Caco-2 (cell line): ENCODE measurements around the gene TNNI3. TPM values are rescaled to one million over a fixed set of nuclear protein-coding genes. Genes with fewer than 3 reads are reported as not detected.

Source experiments
- BruUV-seq: library from RNA; stranded (reverse); fragments of 400-500 nt; replicated peaks from 2 replicates; lab custom pipeline; 2021; lab: Mats Ljungman, UMichigan
- CTCF ChIA-PET: fragments of 300-600 bp; sonication (Branson Sonifier 250); formaldehyde crosslinking; loops from one replicate; lab custom pipeline; 2022; ENCODE audit warnings: antibody characterized with exemption; lab: Charles Lee
- POLR2A ChIA-PET: fragments of 300-600 bp; sonication (Branson Sonifier 250); formaldehyde crosslinking; loops from one replicate; lab custom pipeline; 2022; ENCODE audit warnings: antibody characterized with exemption; lab: Charles Lee
- DNase-seq, 2 experiments: peaks; one replicate each; pipeline versions ENCODE4 v3.0.0 to v3.0.0-alpha.2; 2020 to 2022
- H3K27me3 ChIP-seq: replicated peaks from 2 replicates; pipeline ENCODE4 v1.6.0; 2011; ENCODE audit warnings: low read length; ENCODE audit not compliant: control insufficient read depth, insufficient read depth
- H3K36me3 ChIP-seq: 2 replicates; pipeline ENCODE4 v1.5.1; 2011; ENCODE audit warnings: low read length; ENCODE audit not compliant: control insufficient read depth, insufficient read depth
- H3K4me1 ChIP-seq: fragments of 250-450 bp; sonication (Bioruptor Pico); 2 replicates; pipeline ENCODE4 v1.5.1; 2020; ENCODE audit warnings: mild to moderate bottlenecking
- H3K4me3 ChIP-seq: 2 replicates; pipeline ENCODE4 v1.5.1; 2011; ENCODE audit warnings: low read depth, mild to moderate bottlenecking, control low read depth, low read length
- H3K9me3 ChIP-seq: fragments of 250-450 bp; sonication (Bioruptor Pico); 2 replicates; pipeline ENCODE4 v1.5.1; 2020; ENCODE audit warnings: mild to moderate bottlenecking, moderate library complexity
- H3K27ac Mint-ChIP-seq: one replicate; pipeline ENCODE4 v1.8.0; 2022; ENCODE audit warnings: mixed read lengths; ENCODE audit not compliant: unreplicated experiment
- H3K27me3 Mint-ChIP-seq: one replicate; pipeline ENCODE4 v1.8.0; 2022; ENCODE audit warnings: mixed read lengths; ENCODE audit not compliant: insufficient read depth, unreplicated experiment
- H3K36me3 Mint-ChIP-seq: one replicate; pipeline ENCODE4 v1.8.0; 2022; ENCODE audit warnings: mild to moderate bottlenecking, mixed read lengths; ENCODE audit not compliant: insufficient read depth, unreplicated experiment
- H3K4me1 Mint-ChIP-seq: one replicate; pipeline ENCODE4 v1.8.0; 2022; ENCODE audit warnings: low read depth, mixed read lengths; ENCODE audit not compliant: unreplicated experiment
- H3K4me3 Mint-ChIP-seq: one replicate; pipeline ENCODE4 v1.8.0; 2022; ENCODE audit warnings: mild to moderate bottlenecking, moderate library complexity, mixed read lengths; ENCODE audit not compliant: unreplicated experiment
- H3K9me3 Mint-ChIP-seq: one replicate; pipeline ENCODE4 v1.8.0; 2022; ENCODE audit warnings: mixed read lengths; ENCODE audit not compliant: unreplicated experiment
- intact Hi-C: fragments of 100-400 bp; cut with micrococcal nuclease; formaldehyde crosslinking; loops from one replicate; pipeline ENCODE4 v1.10.0; 2022; ENCODE audit not compliant: unreplicated experiment
- total RNA-seq: library from RNA; stranded (reverse); gene quantifications from 2 replicates; pipeline ENCODE4 v1.2.3, GENCODE V29; 2022
- TF ChIP-seq, protein P1 (sequence below), 2 experiments: fragments of 200-600 bp in 1 of 2; IDR thresholded peaks; 1 replicate in 1 of 2; 2 replicates in 1 of 2; pipeline versions ENCODE4 v1.5.1 to v1.8.0; 2011 to 2022; ENCODE audit warnings: antibody characterized with exemption in 1 of 2, control low read depth in 1 of 2, inconsistent platforms in 1 of 2, low read depth in 1 of 2, low read length in 1 of 2, mild to moderate bottlenecking in 1 of 2, moderate library complexity in 1 of 2; ENCODE audit not compliant: insufficient read depth in 1 of 2, severe bottlenecking in 1 of 2, unreplicated experiment in 1 of 2

TNNI3 gene
- total RNA-seq, 1 experiment from 2014 or later: 2.9 TPM

DNA sequence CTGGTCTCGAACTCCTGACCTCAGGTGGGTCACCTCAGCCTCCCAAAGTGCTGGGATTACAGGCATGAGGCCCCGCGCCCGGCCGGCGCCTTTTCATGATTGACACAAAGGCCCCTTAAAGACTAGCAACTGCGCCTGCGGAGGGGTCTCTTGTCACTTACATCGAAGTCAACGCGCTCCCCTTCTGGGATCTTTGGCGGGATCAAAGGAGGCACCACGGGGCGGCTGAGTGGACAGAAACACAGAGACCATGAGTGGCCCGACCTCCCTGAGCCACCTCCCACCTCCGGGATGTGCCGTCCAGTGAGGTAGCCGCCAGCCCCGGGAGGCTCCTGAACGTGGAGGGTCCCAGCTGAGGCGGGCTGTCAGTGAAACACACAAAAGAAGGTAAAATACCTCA lies 15.8 kb downstream of the TNNI3 start:
- intact Hi-C loops: loop anchor here (1.0 to 2.0 kb wide), 4 partner anchors 19 to 489 kb away; partner anchors contain the start of gene DNAAF3
- H3K4me3 Mint-ChIP-seq: no peak overlapping the region
- POLR2A ChIA-PET: interaction anchor here (0.5 to 1.4 kb wide), 2 partner anchors 87 to 198 kb away, joined by 3 to 8 read pairs; partner anchors contain the start of genes KMT5C and TMEM86B
- Histone ChIP-seq H3K27me3 (no peaks in the 10 kb centered on the region), H3K9me3 (no peaks in the 10 kb centered on the region), H3K36me3 (no peaks in the 10 kb centered on the region), H3K4me3 (no peak overlapping the region), H3K4me1 (no peaks in the 10 kb centered on the region)
- no TSS peak for BruUV-seq
- no peak for DNase-seq
- no peaks in the 10 kb centered on the region for H3K9me3 Mint-ChIP-seq
- H3K27ac Mint-ChIP-seq: no peak overlapping the region
- H3K27me3 Mint-ChIP-seq: peaks cover 4% of the 10 kb centered on the region
- no peaks in the 10 kb centered on the region for H3K36me3 Mint-ChIP-seq
- no peaks in the 10 kb centered on the region for H3K4me1 Mint-ChIP-seq
- TF ChIP-seq, protein P1, sequence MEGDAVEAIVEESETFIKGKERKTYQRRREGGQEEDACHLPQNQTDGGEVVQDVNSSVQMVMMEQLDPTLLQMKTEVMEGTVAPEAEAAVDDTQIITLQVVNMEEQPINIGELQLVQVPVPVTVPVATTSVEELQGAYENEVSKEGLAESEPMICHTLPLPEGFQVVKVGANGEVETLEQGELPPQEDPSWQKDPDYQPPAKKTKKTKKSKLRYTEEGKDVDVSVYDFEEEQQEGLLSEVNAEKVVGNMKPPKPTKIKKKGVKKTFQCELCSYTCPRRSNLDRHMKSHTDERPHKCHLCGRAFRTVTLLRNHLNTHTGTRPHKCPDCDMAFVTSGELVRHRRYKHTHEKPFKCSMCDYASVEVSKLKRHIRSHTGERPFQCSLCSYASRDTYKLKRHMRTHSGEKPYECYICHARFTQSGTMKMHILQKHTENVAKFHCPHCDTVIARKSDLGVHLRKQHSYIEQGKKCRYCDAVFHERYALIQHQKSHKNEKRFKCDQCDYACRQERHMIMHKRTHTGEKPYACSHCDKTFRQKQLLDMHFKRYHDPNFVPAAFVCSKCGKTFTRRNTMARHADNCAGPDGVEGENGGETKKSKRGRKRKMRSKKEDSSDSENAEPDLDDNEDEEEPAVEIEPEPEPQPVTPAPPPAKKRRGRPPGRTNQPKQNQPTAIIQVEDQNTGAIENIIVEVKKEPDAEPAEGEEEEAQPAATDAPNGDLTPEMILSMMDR (IDR thresholded peaks at IDR 0.05; ENCODE audit: insufficient read depth in 1 of 2, low read depth in 1 of 2, low read length in 1 of 2, severe bottlenecking in 1 of 2, unreplicated experiment in 1 of 2): no peak
- CTCF ChIA-PET: interaction anchor here (0.6 to 2.2 kb wide), 20 partner anchors 14 to 498 kb away, joined by 3 to 38 read pairs (median 4); partner anchors contain the start of genes DNAAF3, KMT5C, PPP1R12C and PPP6R1

GRCh38 chr19:55137915-55138314 lies 19.6 kb downstream of the TNNI3 start:
- POLR2A ChIA-PET: no interaction called here
- intact Hi-C loops: no loop called here

DNA sequence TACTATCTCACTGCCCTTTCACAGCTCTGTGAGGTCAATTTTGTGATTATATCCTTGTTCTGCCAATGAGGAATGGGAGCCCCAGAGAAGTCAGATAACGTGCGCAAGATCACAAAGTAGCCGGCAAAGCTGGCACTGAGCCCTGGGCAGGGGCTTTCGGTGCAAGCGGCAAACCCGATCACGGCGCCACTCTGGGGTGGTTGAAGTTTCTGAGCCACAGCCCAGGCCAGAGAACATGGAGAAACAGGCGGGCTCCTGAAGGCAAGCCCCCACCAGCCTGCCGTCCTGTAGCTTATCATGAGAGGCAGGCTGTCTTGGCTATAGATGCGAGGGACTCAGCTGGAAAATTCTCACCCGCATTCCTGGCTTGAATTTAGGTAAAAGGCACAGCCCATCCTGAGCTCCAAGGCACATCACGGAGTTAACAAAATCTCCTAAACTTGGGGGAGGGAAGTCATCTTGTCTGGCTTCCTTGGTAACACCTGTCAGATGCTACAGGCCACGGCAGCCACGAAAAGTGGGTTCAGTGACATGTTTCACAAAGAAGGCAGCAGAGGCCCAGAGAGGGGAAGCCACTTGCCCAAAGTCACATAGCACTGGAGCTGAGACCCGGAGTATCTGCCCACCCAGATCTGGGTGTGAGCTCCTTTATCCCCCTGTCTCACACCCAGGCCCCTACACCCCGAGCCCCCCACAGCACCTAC lies 21.0 kb downstream of the TNNI3 start:
- H3K27me3 Mint-ChIP-seq: no peaks in the 10 kb centered on the region
- Histone ChIP-seq H3K4me1 (0 out of 2 replicates have a peak, but pooled peaks cover 3% of the 10 kb centered on the region), H3K36me3 (no peaks in the 10 kb centered on the region), H3K27me3 (no peaks in the 10 kb centered on the region), H3K4me3 (no peak overlapping the region), H3K9me3 (no peaks in the 10 kb centered on the region)
- no peak overlapping the region for H3K4me3 Mint-ChIP-seq
- ChIA-PET POLR2A (no interaction called here), CTCF (interaction anchor here (0.5 to 1.1 kb wide), 2 partner anchors 10 to 24 kb away, joined by 3 to 4 read pairs; no protein-coding TSS in a partner anchor)
- no peaks in the 10 kb centered on the region for H3K4me1 Mint-ChIP-seq
- no peaks in the 10 kb centered on the region for H3K36me3 Mint-ChIP-seq
- DNase-seq: no peak
- BruUV-seq: no TSS peak
- intact Hi-C loops: no loop called here
- H3K27ac Mint-ChIP-seq: no peak overlapping the region
- TF ChIP-seq, protein P1 (IDR thresholded peaks at IDR 0.05; ENCODE audit: insufficient read depth in 1 of 2, low read depth in 1 of 2, low read length in 1 of 2, severe bottlenecking in 1 of 2, unreplicated experiment in 1 of 2): no peak
- no peaks in the 10 kb centered on the region for H3K9me3 Mint-ChIP-seq

More at GRCh38 chr19:55137915-55138314, 19.6 kb downstream of the TNNI3 start:
- Mint-ChIP-seq H3K9me3 (no peaks in the 10 kb centered on the region), H3K27me3 (no peaks in the 10 kb centered on the region), H3K4me3 (no peak overlapping the region), H3K27ac (no peak overlapping the region), H3K4me1 (no peaks in the 10 kb centered on the region), H3K36me3 (no peaks in the 10 kb centered on the region)
- BruUV-seq: no TSS peak
- Histone ChIP-seq H3K27me3 (no peaks in the 10 kb centered on the region), H3K36me3 (no peaks in the 10 kb centered on the region), H3K4me3 (no peak overlapping the region), H3K4me1 (0 out of 2 replicates have a peak, but pooled peaks cover 3% of the 10 kb centered on the region), H3K9me3 (no peaks in the 10 kb centered on the region)
- TF ChIP-seq, protein P1 (IDR thresholded peaks at IDR 0.05; ENCODE audit: insufficient read depth in 1 of 2, low read depth in 1 of 2, low read length in 1 of 2, severe bottlenecking in 1 of 2, unreplicated experiment in 1 of 2): no peak
- no peak for DNase-seq
- CTCF ChIA-PET: no interaction called here
